HG03103 (cell line): ENCODE measurements around the gene KCNH8.

Source experiments
- ATAC-seq: cut with Tn5 transposase; IDR thresholded peaks from one replicate; pipeline ENCODE4 v1.9.1; 2021; ENCODE audit warnings: low read depth; ENCODE audit not compliant: unreplicated experiment

KCNH8 gene

DNA sequence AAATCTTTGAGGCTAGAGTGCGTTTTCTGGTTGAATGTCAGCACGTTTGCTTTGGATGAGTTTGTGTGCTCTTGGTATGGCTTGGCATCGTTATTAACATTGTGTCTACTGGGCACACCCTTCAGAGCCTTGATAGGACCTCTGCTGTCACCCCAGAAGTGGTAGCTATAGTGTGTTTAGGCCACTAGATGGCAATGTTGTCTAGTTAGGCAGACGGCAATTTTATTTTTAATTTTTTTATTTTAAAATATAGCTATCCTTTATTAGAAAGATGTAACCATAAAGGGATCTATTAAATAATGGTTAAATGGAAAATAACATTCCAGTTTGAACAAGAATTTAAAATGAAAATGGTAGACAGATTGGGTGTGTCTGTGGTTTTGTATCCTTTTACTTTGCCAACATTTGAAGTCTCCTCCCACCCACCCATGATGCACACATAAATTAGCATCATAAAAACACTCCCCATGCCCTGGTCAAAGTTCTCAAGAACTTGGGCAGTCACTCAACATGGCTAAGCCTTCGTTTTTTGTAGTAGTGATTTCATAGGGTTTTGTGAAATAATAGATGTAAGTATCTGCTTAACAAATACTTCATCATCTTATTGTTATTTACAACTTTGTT is 200.7 kb downstream of the KCNH8 start:
- ATAC-seq, result peak; percentile 66

GRCh38 chr3:19357947-19358346 is 209.6 kb downstream of the KCNH8 start:
- ATAC-seq, result no peak

DNA sequence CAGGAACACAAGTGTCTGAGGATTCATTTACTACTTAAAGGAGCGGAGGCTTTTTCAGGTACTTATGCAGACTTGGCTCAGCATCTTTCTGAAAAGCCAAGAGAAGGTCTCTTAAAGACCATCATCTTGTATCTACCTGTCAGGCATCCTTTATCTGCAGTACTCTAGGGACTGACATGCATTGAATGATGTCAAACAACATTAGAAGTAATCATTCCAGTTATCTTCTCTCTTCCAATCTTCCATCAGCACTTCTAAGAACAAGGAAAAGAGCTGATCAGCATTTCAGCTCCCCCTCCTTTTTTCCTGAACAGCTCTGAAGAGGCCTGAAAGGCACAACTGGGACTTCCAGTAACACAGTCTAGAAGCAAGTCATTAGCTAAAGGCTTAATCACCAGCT is 214.8 kb downstream of the KCNH8 start:
- ATAC-seq, result no peak

DNA sequence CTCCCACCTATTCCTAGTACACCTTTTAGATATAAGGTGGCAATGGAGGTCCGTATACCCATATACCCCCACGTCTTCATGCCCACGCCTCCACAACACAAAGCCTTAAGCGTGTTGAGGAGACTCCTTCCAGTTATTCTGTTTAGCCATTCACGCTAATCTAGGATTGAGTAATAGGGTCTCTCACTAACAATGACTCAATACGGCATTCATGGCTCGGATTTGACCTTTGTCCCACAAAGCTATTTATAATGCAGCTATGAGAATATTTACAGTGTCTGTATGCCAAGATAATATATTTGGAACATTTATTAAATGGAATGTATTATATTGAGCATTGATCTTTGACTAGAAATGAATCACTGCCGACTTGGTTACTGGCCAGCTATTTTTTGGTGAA is 215.8 kb downstream of the KCNH8 start:
- no peak for ATAC-seq

DNA sequence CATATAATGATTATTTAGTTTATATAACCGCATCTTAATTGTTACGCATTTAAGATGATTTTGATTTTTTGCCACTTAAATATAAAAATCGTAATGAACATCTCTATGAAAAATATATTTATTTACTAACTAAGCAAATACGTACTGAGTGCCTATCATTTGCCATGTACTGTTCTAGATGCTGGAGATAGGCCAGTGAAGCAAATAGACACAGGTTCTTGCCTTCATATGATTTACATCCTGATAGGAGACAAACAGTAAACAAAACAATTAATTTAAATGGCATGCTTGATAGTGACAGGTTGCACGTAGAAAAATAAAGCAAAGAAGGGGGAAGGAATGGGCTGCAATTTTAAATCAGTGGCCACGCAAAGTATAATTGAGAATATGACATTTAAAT is 217.2 kb downstream of the KCNH8 start:
- no peak for ATAC-seq

DNA sequence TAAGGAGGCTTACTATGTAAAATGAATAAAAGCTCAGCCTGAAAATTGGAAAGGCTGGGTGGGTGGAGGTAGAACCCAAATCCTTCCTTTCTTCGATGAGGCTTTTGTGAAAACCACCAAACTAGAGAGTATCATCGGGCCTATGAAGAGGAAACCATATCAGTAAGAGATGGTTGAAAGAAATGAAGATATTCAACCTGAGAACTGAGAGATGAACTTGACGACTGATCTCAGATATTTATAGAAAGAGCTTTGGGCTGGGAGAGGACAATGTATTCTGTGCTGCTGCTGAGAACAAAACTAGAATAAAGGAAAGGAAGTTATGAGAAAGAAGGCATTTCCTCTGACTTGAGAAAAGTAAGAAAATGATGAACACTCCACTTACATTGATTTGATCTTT is 236.6 kb downstream of the KCNH8 start:
- no peak for ATAC-seq

GRCh38 chr3:19392150-19392549 is 243.8 kb downstream of the KCNH8 start:
- no peak for ATAC-seq

GRCh38 chr3:19394946-19395345 is 246.6 kb downstream of the KCNH8 start:
- ATAC-seq, result no peak

GRCh38 chr3:19396726-19397125 is 248.4 kb downstream of the KCNH8 start:
- no peak for ATAC-seq

GRCh38 chr3:19399356-19399755 is 251.0 kb downstream of the KCNH8 start:
- no peak for ATAC-seq

GRCh38 chr3:19399836-19400235 is 251.5 kb downstream of the KCNH8 start:
- ATAC-seq, result no peak

DNA sequence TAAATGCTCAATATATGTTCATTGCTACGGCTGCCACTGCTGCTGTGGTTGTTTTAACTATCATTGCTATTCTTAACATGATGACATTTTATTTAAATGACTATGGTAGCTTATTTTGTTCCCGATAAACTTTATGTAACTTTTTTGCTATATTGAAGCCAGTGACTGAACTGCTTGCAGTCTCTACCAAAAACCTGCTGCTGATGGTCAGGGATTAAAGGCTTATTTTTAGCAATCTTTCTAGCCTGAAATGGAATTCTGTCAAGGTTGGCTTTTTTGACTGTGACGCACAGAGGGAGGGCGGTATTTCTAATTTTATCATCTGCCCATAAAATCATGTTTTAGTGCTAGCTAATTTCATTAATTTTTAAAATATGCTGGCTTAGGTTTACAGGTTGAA is 271.8 kb downstream of the KCNH8 start:
- ATAC-seq, result no peak

DNA sequence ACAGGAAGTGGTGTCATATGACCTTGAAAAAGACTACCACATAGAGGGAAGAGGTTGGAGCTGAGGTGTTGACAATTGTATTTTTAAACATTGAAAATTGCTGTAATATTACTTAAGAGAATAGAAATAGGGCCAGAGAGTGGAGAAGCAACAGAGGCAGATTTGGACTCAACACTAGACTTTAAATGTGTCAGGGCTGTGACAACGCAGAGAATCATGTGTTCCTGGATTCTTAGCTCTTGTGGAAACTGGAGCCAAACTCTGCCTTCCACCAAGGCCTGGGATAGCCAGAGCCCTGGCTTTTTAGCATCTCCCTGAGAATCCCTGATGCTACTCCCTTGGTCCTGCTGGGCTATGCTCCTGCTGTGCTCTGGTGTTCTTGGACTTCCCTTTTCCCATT is 277.5 kb downstream of the KCNH8 start:
- ATAC-seq, result no peak

- no peak for ATAC-seq
Observed at GRCh38 chr3:19427422-19428149, 279.3 kb downstream of the KCNH8 start.

DNA sequence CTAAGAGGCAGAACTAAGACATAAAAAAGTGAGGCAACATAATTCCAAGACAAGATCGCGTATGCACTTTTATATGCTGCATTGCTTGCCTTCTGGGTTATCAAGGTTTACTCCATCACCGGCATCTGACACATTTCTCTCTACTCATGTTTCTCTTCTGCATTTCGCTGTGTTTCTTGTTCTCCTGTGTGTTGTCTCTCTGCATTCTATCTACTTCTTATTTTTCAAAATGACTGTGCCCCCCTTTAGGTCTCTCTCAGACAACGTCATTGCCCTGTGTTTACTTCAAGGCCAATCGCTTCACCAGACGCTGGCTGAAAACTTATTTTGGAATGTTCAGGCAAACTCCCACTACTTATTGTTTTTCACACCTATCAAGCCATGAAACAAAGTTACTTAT is 280.4 kb downstream of the KCNH8 start:
- no peak for ATAC-seq

DNA sequence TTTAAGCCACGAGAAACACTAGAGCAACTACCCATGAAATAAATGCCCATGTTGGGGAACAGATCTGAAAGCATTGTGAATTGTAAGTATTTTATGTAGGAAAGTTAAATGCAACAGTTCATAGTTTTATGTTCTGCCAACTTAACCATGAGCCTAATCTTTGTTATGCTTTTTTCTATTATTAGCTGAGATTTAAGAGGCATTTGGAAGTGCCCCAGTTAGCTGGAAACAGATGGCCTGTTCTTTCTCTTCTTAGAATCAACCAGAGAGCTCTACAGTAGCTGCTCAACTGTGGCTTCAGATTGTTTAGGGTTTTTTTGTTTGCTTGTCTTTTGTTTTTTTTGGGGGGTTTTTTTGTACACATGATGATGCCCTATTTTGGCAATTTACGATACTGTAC is 284.4 kb downstream of the KCNH8 start:
- ATAC-seq, result no peak

DNA sequence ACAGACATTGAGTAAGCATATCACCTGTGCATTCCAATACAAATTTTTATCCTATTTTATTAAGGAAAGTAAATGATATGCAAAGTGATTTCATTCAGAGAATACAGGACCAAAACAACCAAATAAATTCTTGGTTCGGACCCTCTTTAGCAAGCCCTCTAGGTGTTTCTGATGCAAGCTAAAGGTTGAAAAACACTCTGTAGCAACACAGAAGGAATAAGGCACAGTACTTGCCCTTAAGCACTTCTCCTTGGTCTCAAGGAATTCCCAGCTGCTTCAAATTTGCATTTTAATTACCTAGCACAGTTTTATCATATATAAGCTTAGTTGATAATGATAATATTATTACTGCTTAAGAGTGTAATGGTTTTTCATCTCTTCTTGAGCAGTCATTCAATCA is 288.4 kb downstream of the KCNH8 start:
- no peak for ATAC-seq

GRCh38 chr3:19439944-19440343 is 291.6 kb downstream of the KCNH8 start:
- ATAC-seq, result no peak

DNA sequence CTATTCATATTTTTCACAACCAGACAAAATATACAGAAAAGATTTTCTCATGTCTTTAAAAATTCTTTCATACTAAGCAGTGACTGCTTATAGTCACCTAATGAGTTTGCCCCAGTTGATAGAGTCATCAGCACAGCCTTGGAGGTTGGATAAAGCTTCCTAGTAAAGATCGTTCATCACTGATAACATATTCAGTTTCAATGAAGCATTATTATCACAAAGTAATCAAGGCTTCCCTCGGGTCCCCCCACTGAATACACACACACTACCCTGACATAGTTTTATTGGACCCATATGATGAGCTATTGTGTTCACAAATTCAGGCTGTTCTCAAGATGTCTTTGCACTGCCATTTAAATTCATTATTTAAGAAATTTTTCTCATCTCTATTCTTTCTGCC is 297.8 kb downstream of the KCNH8 start:
- no peak for ATAC-seq

DNA sequence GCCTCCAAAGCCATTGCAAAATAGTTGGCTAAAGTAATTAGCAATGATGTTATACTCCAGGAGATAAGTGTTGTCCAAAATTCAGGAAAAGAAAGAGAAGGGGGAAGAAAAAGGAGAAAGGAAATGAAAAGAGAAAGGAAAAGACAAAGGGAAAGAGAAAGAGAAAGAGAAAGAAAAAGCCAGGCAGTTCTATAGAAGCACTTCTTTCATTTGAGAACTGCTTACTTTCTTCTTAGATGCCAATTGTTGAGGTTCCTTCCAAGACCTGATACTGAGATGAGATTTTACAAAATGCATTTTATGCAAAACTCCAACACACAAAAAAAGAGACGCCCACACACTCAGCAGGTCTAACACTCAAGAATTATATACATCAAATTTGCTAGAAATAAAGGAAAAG is 298.4 kb downstream of the KCNH8 start:
- no peak for ATAC-seq

GRCh38 chr3:19455546-19455945 is 307.2 kb downstream of the KCNH8 start:
- no peak for ATAC-seq

DNA sequence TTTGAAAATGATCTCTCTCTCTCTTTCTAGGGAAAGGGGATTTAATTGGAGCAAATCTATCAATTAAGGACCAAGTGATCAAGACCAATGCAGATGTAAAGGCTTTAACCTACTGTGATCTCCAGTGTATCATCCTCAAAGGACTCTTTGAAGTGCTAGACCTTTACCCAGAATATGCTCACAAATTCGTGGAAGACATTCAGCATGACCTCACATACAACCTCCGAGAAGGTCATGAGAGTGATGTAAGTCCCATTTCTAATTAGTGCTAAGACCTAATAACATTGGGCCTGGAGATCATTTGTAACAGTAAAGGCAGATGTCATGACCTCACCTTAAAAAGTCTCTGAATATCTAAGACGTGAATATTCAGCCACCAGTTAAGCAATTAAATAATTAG is 308.4 kb downstream of the KCNH8 start:
- no peak for ATAC-seq

- no peak for ATAC-seq
Observed at GRCh38 chr3:19457449-19457848, 309.1 kb downstream of the KCNH8 start.
